CD14-positive monocyte (primary cell): Measurements from ENCODE around the gene ATP2A1. TPM values are rescaled to one million over a fixed set of nuclear protein-coding genes. Genes with fewer than 3 reads are reported as not detected.

Experiments
- DNase-seq, 3 donors: peaks; one replicate each; pipeline ENCODE4 v3.0.0-alpha.2; 2011 to 2022
- H2AFZ ChIP-seq: 2 replicates; pipeline ENCODE4 v1.6.0; 2012; ENCODE audit warnings: mild to moderate bottlenecking, low read depth, low read length, inconsistent platforms; ENCODE audit not compliant: insufficient read depth, poor library complexity, severe bottlenecking
- H3K27ac ChIP-seq, 2 donors: 1 replicate in 1 of 2; 2 replicates in 1 of 2; pipeline ENCODE4 v1.5.1; 2012 to 2013; ENCODE audit warnings: low read length in 2 of 2, control low read depth in 1 of 2, inconsistent platforms in 1 of 2, low read depth in 1 of 2, mild to moderate bottlenecking in 1 of 2
- H3K27me3 ChIP-seq, 2 donors: one replicate each; pipeline versions ENCODE4 v1.6.0 to v1.6.1; 2011 to 2013; ENCODE audit warnings: low read length in 2 of 2; ENCODE audit not compliant: control insufficient read depth in 2 of 2, insufficient read depth in 2 of 2
- H3K36me3 ChIP-seq, 2 donors: replicated peaks in 1 of 2; 1 replicate in 1 of 2; 2 replicates in 1 of 2; pipeline versions ENCODE4 v1.5.1 to v1.6.1; 2012 to 2013; ENCODE audit warnings: low read length in 2 of 2, control low read depth in 1 of 2, inconsistent platforms in 1 of 2, mild to moderate bottlenecking in 1 of 2; ENCODE audit not compliant: insufficient read depth in 2 of 2, control insufficient read depth in 1 of 2
- H3K4me1 ChIP-seq, 2 donors: 1 replicate in 1 of 2; 2 replicates in 1 of 2; pipeline versions ENCODE4 v1.5.1 to v1.6.1; 2012 to 2013; ENCODE audit warnings: low read length in 2 of 2, control low read depth in 1 of 2, inconsistent platforms in 1 of 2, mild to moderate bottlenecking in 1 of 2, moderate library complexity in 1 of 2; ENCODE audit not compliant: insufficient read depth in 2 of 2, control insufficient read depth in 1 of 2
- H3K4me2 ChIP-seq: replicated peaks from 2 replicates; pipeline ENCODE3; 2012; ENCODE audit warnings: low read length, moderate library complexity, mild to moderate bottlenecking; ENCODE audit not compliant: poor library complexity, severe bottlenecking; ENCODE audit errors: extremely low read depth
- H3K4me3 ChIP-seq, 3 experiments: fragments of 200-600 bp in 1 of 3; sonication (generic) in 1 of 3; replicated peaks in 1 of 3; 1 replicate in 2 of 3; 2 replicates in 1 of 3; pipeline ENCODE4 v1.5.1; 2011 to 2013; ENCODE audit warnings: low read length in 3 of 3, mild to moderate bottlenecking in 3 of 3, control low read depth in 2 of 3, low read depth in 2 of 3, inconsistent platforms in 1 of 3, moderate library complexity in 1 of 3
- H3K79me2 ChIP-seq: 2 replicates; pipeline ENCODE4 v1.6.0; 2012; ENCODE audit warnings: mild to moderate bottlenecking, control low read depth, inconsistent platforms, low read length, moderate library complexity; ENCODE audit not compliant: insufficient read depth
- H3K9ac ChIP-seq: 2 replicates; pipeline ENCODE4 v1.6.0; 2017; ENCODE audit warnings: low read length, mild to moderate bottlenecking; ENCODE audit not compliant: insufficient read depth, poor library complexity, severe bottlenecking
- H3K9me3 ChIP-seq, 2 donors: replicated peaks in 1 of 2; 1 replicate in 1 of 2; 2 replicates in 1 of 2; pipeline versions ENCODE4 v1.5.1 to v1.6.1; 2012 to 2013; ENCODE audit warnings: low read length in 2 of 2, control low read depth in 1 of 2; ENCODE audit not compliant: control insufficient read depth in 1 of 2, insufficient read depth in 1 of 2
- H4K20me1 ChIP-seq: 2 replicates; pipeline ENCODE4 v1.6.0; 2012; ENCODE audit warnings: mild to moderate bottlenecking, low read length, control low read depth, moderate library complexity; ENCODE audit not compliant: insufficient read depth
- H3K27ac Mint-ChIP-seq, 7 donors: one replicate each; pipeline ENCODE4 v1.8.0; 2020; ENCODE audit warnings: mild to moderate bottlenecking in 7 of 7, mixed read lengths in 7 of 7, moderate library complexity in 6 of 7, inconsistent platforms in 2 of 7
- H3K27me3 Mint-ChIP-seq, 3 donors: one replicate each; pipeline ENCODE4 v1.8.0; 2021 to 2022; ENCODE audit warnings: low read depth in 3 of 3, mild to moderate bottlenecking in 3 of 3, mixed read lengths in 3 of 3, moderate library complexity in 3 of 3, inconsistent platforms in 1 of 3
- H3K36me3 Mint-ChIP-seq, 2 donors: one replicate each; pipeline ENCODE4 v1.8.0; 2020; ENCODE audit warnings: mixed read lengths in 2 of 2, inconsistent platforms in 1 of 2, mild to moderate bottlenecking in 1 of 2
- H3K4me1 Mint-ChIP-seq: one replicate; pipeline ENCODE4 v1.8.0; 2020; ENCODE audit warnings: mild to moderate bottlenecking, mixed read lengths
- H3K4me3 Mint-ChIP-seq, 2 donors: one replicate each; pipeline ENCODE4 v1.8.0; 2020; ENCODE audit warnings: mild to moderate bottlenecking in 2 of 2, mixed read lengths in 2 of 2, moderate library complexity in 1 of 2
- H3K9me3 Mint-ChIP-seq, 7 donors: one replicate each; pipeline ENCODE4 v1.8.0; 2020 to 2022; ENCODE audit warnings: mixed read lengths in 7 of 7, mild to moderate bottlenecking in 6 of 7, moderate library complexity in 6 of 7, inconsistent platforms in 2 of 7
- CTCF ChIP-seq: fragments of 200-600 bp; IDR thresholded peaks from one replicate; pipeline ENCODE4 v1.8.0; 2022; ENCODE audit warnings: antibody characterized with exemption, mild to moderate bottlenecking
- WGBS: methylation state at CpG from one replicate; pipeline ENCODE4 v1.1.5; 2013; ENCODE audit warnings: missing lambda C conversion rate; ENCODE audit not compliant: insufficient coverage; 5-methylcytosine and 5-hydroxymethylcytosine counted together
- intact Hi-C, 2 donors: fragments of 100-400 bp; cut with micrococcal nuclease; formaldehyde crosslinking; loops; one replicate each; pipeline versions ENCODE4 v1.15.0 to v1.15.1; 2023
- polyA plus RNA-seq, 3 donors: library from polyadenylated mRNA; depleted of rRNA in 1 of 3; unstranded in 2 of 3; stranded (reverse) in 1 of 3; fragments of 300-500 nt in 2 of 3; fragments of >200 nt in 1 of 3; fragmentation: Illumina TruSeq in 2 of 3; gene quantifications; 1 replicate in 2 of 3; 2 replicates in 1 of 3; pipeline ENCODE4 v1.2.3, GENCODE V29; 2012 to 2021

ATP2A1 gene
- polyA plus RNA-seq, 3 donors, result 0.57 TPM; not detected in 2

GRCh38 chr16:28898266-28898665 is 20.0 kb downstream of the ATP2A1 start:
- H3K27ac ChIP-seq, result no peak overlapping the region
- 95% methylated on average over 6 of the region's 15 CpGs for WGBS
- H3K27ac Mint-ChIP-seq, result peak overlapping the region in 1 of 7 donors; percentile 21
- no peak overlapping the region for H3K9ac ChIP-seq
- no peaks in the 10 kb centered on the region for H3K9me3 ChIP-seq
- H3K4me1 ChIP-seq, result no peaks in the 10 kb centered on the region
- no peaks in the 10 kb centered on the region for H3K4me1 Mint-ChIP-seq
- DNase-seq, result no peak
- H3K9me3 Mint-ChIP-seq, result no peaks in the 10 kb centered on the region
- intact Hi-C loops, result no loop called here
- peaks cover 0 to 2% (median 0%) of the 10 kb centered on the region in 3 donors for H3K27me3 Mint-ChIP-seq
- H3K4me3 Mint-ChIP-seq, result no peak overlapping the region
- H3K36me3 ChIP-seq, result no peaks in the 10 kb centered on the region
- no peaks in the 10 kb centered on the region for H3K36me3 Mint-ChIP-seq
- no peak overlapping the region for H2AFZ ChIP-seq
- no peak for TF ChIP-seq CTCF
- no peaks in the 10 kb centered on the region for H3K27me3 ChIP-seq
- no peak overlapping the region for H3K4me2 ChIP-seq
- H3K4me3 ChIP-seq, result no peak overlapping the region
- H3K79me2 ChIP-seq, result no peaks in the 10 kb centered on the region
- no peaks in the 10 kb centered on the region for H4K20me1 ChIP-seq

GRCh38 chr16:28898942-28899341 is 20.7 kb downstream of the ATP2A1 start:
- H3K4me1 ChIP-seq, result no peaks in the 10 kb centered on the region

More at GRCh38 chr16:28898942-28899341, 20.7 kb downstream of the ATP2A1 start:
- H3K9me3 ChIP-seq, result no peaks in the 10 kb centered on the region
- no peaks in the 10 kb centered on the region for H3K36me3 Mint-ChIP-seq
- no peak overlapping the region for H3K9ac ChIP-seq
- H3K27me3 ChIP-seq, result no peaks in the 10 kb centered on the region
- no peaks in the 10 kb centered on the region for H3K9me3 Mint-ChIP-seq
- peak overlapping the region in 1 of 7 donors; percentile 47 for H3K27ac Mint-ChIP-seq
- 89% methylated on average over 2 of the region's 4 CpGs for WGBS
- H2AFZ ChIP-seq, result no peak overlapping the region
- no peaks in the 10 kb centered on the region for H3K36me3 ChIP-seq
- TF ChIP-seq CTCF, result no peak
- no peak for DNase-seq
- H4K20me1 ChIP-seq, result no peaks in the 10 kb centered on the region
- no peaks in the 10 kb centered on the region for H3K27me3 Mint-ChIP-seq
- no peak overlapping the region for H3K27ac ChIP-seq
- no peak overlapping the region for H3K4me3 ChIP-seq
- intact Hi-C loops, result no loop called here
- no peaks in the 10 kb centered on the region for H3K4me1 Mint-ChIP-seq
- H3K79me2 ChIP-seq, result no peaks in the 10 kb centered on the region
- no peak overlapping the region for H3K4me2 ChIP-seq
- no peak overlapping the region for H3K4me3 Mint-ChIP-seq
